Body of pancreas (tissue), 4 donors: Measurements from ENCODE around the gene DAP. TPM values are rescaled to one million over a fixed set of nuclear protein-coding genes. Genes with fewer than 3 reads are reported as not detected.

Experiments
- ATAC-seq: fragments of 150-250 bp; one replicate; pipeline ENCODE4 v1.9.1; 2016
- DNase-seq, 4 donors: peaks; one replicate each; pipeline ENCODE4 v3.0.0-alpha.2; 2019
- H3K27ac ChIP-seq, 4 donors: fragments of 200-600 bp; sonication (generic); 1 replicate in 3 of 4; 2 replicates in 1 of 4; pipeline versions ENCODE4 v1.5.1 to v1.6.1; 2016 to 2019; ENCODE audit warnings: mild to moderate bottlenecking in 1 of 4, mixed read lengths in 1 of 4, moderate library complexity in 1 of 4
- H3K27me3 ChIP-seq, 2 donors: fragments of 200-600 bp; sonication (generic); one replicate each; pipeline ENCODE4 v1.6.0; 2016; ENCODE audit warnings: mild to moderate bottlenecking in 1 of 2
- H3K36me3 ChIP-seq, 2 donors: fragments of 200-600 bp; sonication (generic); replicated peaks in 1 of 2; 2 replicates each; pipeline ENCODE4 v1.5.1; 2016; ENCODE audit warnings: low read depth in 2 of 2; ENCODE audit not compliant: insufficient read depth in 1 of 2
- H3K4me1 ChIP-seq: fragments of 200-600 bp; sonication (generic); one replicate; pipeline ENCODE4 v1.6.0; 2016
- H3K4me3 ChIP-seq, 2 donors: fragments of 200-600 bp; sonication (generic); 1 replicate in 1 of 2; 2 replicates in 1 of 2; pipeline ENCODE4 v1.5.1; 2016 to 2019
- H3K9me3 ChIP-seq, 3 donors: fragments of 200-600 bp; sonication (generic); 1 replicate in 2 of 3; 2 replicates in 1 of 3; pipeline ENCODE4 v1.5.1; 2016
- POLR2A ChIP-seq, 3 donors: fragments of 450-650 bp; IDR thresholded peaks; one replicate each; pipeline ENCODE4 v1.6.1; 2016; ENCODE audit warnings: antibody characterized with exemption in 3 of 3, mild to moderate bottlenecking in 2 of 3
- WGBS, 2 donors: methylation state at CpG; one replicate each; pipeline ENCODE4 v1.1.5; 2017; 5-methylcytosine and 5-hydroxymethylcytosine counted together
- intact Hi-C: fragments of 100-400 bp; cut with DNase I; formaldehyde crosslinking; loops from one replicate; pipeline ENCODE4 v1.15.1; 2023
- total RNA-seq, 2 donors: library from RNA; depleted of rRNA; stranded (reverse); fragments of >200 nt; gene quantifications; one replicate each; pipeline ENCODE4 v1.1.0, GENCODE V29; 2016
- TF ChIP-seq, protein P1 (sequence below), 7 experiments: fragments of 450-650 bp in 4 of 7; fragments of 200-600 bp in 3 of 7; sonication (generic) in 3 of 7; IDR thresholded peaks; one replicate each; pipeline ENCODE4 v1.5.1; 2016 to 2019; ENCODE audit warnings: antibody characterized with exemption in 7 of 7

Gene DAP
- total RNA-seq, 2 donors from 2014 or later: 93.6 to 112 TPM

DNA sequence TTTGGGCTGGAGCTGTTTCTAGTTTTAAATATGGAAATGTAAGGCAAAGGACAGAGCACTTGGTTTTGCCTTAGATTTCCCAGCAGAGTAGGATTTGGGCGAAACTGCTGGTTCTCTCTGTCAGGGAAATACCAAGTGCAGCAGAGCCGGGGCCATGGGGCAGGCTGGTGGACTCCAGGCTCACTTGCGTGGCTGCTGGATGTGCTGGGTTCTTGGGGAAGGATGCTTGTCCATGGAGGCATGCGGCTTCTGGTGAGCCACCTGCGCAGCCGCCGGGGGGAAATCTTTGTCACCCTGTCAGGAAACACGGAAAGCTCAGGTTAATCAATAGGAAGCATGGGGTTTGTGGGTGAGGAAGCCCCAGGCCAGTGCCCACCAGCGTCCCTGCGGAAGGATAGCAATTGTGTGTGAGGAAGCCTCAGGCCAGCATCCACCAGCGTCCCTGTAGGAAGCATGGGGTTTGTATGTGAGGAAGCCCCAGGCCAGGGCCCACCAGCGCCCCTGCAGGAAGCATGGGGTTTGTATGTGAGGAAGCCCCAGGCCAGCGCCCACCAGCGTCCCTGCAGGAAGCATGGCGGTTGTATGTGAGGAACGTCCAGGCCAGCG, 80.1 kb downstream of the DAP start:
- no peaks in the 10 kb centered on the region for H3K4me1 ChIP-seq
- ATAC-seq (no peak), DNase-seq (no peak)
- no peaks in the 10 kb centered on the region for H3K27me3 ChIP-seq
- intact Hi-C loops: no loop called here
- peaks cover 31 to 42% of the 10 kb centered on the region in 2 donors for H3K36me3 ChIP-seq
- H3K9me3 ChIP-seq: no peaks in the 10 kb centered on the region
- TF ChIP-seq, protein P1, sequence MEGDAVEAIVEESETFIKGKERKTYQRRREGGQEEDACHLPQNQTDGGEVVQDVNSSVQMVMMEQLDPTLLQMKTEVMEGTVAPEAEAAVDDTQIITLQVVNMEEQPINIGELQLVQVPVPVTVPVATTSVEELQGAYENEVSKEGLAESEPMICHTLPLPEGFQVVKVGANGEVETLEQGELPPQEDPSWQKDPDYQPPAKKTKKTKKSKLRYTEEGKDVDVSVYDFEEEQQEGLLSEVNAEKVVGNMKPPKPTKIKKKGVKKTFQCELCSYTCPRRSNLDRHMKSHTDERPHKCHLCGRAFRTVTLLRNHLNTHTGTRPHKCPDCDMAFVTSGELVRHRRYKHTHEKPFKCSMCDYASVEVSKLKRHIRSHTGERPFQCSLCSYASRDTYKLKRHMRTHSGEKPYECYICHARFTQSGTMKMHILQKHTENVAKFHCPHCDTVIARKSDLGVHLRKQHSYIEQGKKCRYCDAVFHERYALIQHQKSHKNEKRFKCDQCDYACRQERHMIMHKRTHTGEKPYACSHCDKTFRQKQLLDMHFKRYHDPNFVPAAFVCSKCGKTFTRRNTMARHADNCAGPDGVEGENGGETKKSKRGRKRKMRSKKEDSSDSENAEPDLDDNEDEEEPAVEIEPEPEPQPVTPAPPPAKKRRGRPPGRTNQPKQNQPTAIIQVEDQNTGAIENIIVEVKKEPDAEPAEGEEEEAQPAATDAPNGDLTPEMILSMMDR (IDR thresholded peaks at IDR 0.05): no peak
- TF ChIP-seq POLR2A (IDR thresholded peaks at IDR 0.05): no peak
- H3K4me3 ChIP-seq: no peak overlapping the region
- H3K27ac ChIP-seq: no peak overlapping the region
- 88 to 90% methylated on average over 17 of the region's 17 CpGs for WGBS, 2 donors

DNA sequence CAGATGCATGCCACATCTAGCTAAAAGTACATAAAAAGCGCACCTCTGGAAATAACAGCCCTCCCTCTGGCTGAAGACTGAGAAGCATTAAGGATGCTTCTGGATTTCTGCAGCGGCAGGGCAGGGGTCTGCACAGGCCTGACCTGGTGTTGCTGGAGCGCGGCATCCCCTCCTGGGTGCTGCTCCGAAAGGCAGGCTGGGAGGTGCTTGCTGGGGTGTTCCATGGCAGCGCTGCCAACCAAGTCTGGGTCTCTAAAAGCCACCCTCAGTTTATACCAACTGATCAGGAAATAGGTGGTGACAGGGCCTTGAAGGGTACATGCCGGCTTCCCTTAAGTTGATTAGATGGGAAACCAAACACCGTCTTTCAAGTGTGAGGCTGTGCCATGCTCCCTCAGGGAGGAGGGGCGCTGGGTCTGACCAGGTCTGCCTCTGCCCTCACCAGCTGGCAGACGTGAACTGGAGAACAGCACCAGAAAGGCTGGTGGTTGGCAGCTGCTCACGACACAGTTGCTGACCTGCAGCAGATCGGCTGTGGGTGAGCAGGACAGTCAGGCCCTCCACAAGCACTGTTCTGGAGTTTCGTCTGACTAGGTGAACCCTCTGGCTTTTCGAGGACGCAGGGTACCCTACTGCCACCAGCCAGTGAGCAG, 81.6 kb downstream of the DAP start:
- 90 to 94% methylated on average over 5 to 15 of the region's 15 CpGs for WGBS, 2 donors
- Histone ChIP-seq H3K4me3 (no peak overlapping the region), H3K36me3 (peaks cover 31 to 42% of the 10 kb centered on the region in 2 donors), H3K4me1 (no peaks in the 10 kb centered on the region), H3K27me3 (no peaks in the 10 kb centered on the region), H3K27ac (no peak overlapping the region), H3K9me3 (no peaks in the 10 kb centered on the region)
- DNase-seq: no peak
- intact Hi-C loops: no loop called here
- TF ChIP-seq, protein P1 (IDR thresholded peaks at IDR 0.05): no peak
- TF ChIP-seq POLR2A (IDR thresholded peaks at IDR 0.05): no peak
- no peak for ATAC-seq

DNA sequence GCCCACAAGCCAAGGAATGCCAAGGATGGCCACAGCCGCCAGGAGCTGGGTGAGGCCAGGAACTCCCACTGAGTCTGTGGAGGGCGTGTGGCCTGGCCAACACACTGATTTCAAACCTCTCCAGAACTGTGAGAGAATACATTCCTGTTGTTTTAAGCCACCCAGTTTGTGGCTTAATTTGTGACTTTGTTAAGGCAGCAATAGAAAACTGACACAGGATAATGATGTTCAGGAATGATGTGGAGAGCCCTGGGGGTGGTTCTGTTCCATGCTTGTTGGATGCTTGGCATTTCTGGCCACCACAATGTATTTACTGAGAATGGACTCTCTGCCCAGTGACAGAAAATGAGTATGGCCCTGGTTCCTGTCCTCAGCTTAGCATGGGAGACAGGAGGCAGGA, 82.8 kb downstream of the DAP start:
- intact Hi-C loops: no loop called here
- H3K4me3 ChIP-seq: no peak overlapping the region
- no peaks in the 10 kb centered on the region for H3K4me1 ChIP-seq
- no peak overlapping the region for H3K27ac ChIP-seq
- H3K27me3 ChIP-seq: no peaks in the 10 kb centered on the region
- TF ChIP-seq POLR2A (IDR thresholded peaks at IDR 0.05): no peak
- TF ChIP-seq, protein P1 (IDR thresholded peaks at IDR 0.05): no peak
- H3K9me3 ChIP-seq: no peaks in the 10 kb centered on the region
- WGBS, 2 donors: 98 to 100% methylated on average over 1 to 2 of the region's 2 CpGs
- ATAC-seq: no peak
- peaks cover 29 to 42% of the 10 kb centered on the region in 2 donors for H3K36me3 ChIP-seq
- DNase-seq: no peak

DNA sequence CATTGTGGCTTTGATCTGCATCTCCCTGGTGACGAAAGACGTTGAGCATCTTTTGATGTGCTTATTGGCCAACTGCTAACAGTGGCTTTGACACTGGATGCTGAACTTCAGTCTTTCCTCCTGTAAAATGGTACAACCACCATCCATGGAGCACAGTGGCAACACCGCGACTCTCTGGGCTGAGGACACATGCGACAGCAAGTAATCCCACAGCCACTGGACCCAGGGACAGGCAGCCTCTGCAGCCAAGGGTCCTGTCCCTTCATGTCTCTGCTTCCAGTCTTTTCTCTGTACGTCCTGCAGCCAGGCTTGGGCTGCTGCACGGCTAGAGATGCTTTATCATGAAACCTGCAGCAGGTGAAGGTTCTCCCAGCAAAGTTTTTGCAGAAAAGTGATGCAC, 83.5 kb downstream of the DAP start:
- intact Hi-C loops: no loop called here
- H3K27ac ChIP-seq: no peak overlapping the region
- no peaks in the 10 kb centered on the region for H3K9me3 ChIP-seq
- TF ChIP-seq, protein P1 (IDR thresholded peaks at IDR 0.05): no peak
- TF ChIP-seq POLR2A (IDR thresholded peaks at IDR 0.05): no peak
- DNase-seq: no peak
- H3K4me1 ChIP-seq: no peaks in the 10 kb centered on the region
- 89 to 98% methylated on average over 7 of the region's 7 CpGs for WGBS, 2 donors
- ATAC-seq: no peak
- H3K36me3 ChIP-seq: peaks cover 21 to 38% of the 10 kb centered on the region in 2 donors
- H3K4me3 ChIP-seq: no peak overlapping the region
- no peaks in the 10 kb centered on the region for H3K27me3 ChIP-seq

DNA sequence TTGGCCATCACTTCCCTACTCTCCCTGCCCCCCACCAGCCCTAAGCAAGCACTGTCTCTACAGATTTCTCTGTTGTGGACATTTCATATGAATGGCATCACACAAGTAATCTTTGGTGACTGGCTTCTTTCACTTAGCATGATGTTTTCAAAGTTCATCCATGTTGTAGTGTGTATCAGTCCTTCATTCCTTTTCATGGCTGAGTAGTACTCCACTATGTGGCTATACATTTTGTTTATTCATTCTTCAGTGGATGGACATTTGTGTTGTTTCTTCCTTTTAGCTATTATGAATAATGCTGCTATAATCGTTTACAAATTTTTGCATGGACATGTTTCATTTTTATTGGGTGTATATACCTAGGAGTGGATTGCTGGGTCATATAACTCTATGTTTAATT, 84.1 kb downstream of the DAP start:
- no peak for ATAC-seq
- no peaks in the 10 kb centered on the region for H3K27me3 ChIP-seq
- WGBS, 2 donors: 95 to 96% methylated on average over 1 of the region's 1 CpG

More for the DNA sequence above, 84.1 kb downstream of the DAP start:
- Histone ChIP-seq H3K4me1 (peaks cover 2% of the 10 kb centered on the region), H3K27ac (no peak overlapping the region), H3K4me3 (no peak overlapping the region), H3K36me3 (peaks cover 16 to 34% of the 10 kb centered on the region in 2 donors), H3K9me3 (no peaks in the 10 kb centered on the region)
- intact Hi-C loops: no loop called here
- DNase-seq: no peak
- TF ChIP-seq, protein P1 (IDR thresholded peaks at IDR 0.05): no peak
- TF ChIP-seq POLR2A (IDR thresholded peaks at IDR 0.05): no peak
